Endothelial cell of umbilical vein (primary cell): Measurements from ENCODE around the gene CRHR1. TPM values are rescaled to one million over a fixed set of nuclear protein-coding genes. Genes with fewer than 3 reads are reported as not detected.

ENCODE experiments used
- BruUV-seq: library from RNA; stranded (reverse); fragments of 400-500 nt; replicated peaks from 2 replicates; lab custom pipeline; 2021; lab: Mats Ljungman, UMichigan
- CTCF ChIA-PET: fragments of 300-600, 350-600 bp; sonication (Branson Sonifier 250); formaldehyde crosslinking; loops from one replicate; lab custom pipeline; 2021; ENCODE audit warnings: antibody characterized with exemption, inconsistent platforms; lab: Charles Lee
- POLR2A ChIA-PET: fragments of 300-600, 350-600 bp; sonication (Branson Sonifier 250); formaldehyde crosslinking; loops from one replicate; lab custom pipeline; 2021; ENCODE audit warnings: antibody characterized with exemption, inconsistent platforms; lab: Charles Lee
- DNase-seq: peaks from one replicate; pipeline ENCODE4 v3.0.0-alpha.2; 2011; ENCODE audit warnings: low read depth, low spot score
- FAIRE-seq: peaks from 2 replicates; lab custom pipeline; 2011; peaks lifted over from hg19 to GRCh38; lab: Jason Lieb, UNC
- H2AFZ ChIP-seq: 2 replicates; pipeline ENCODE4 v1.6.0; 2012; ENCODE audit warnings: low read depth, low read length, control low read depth, inconsistent platforms
- H3K27ac ChIP-seq: 2 replicates; pipeline ENCODE4 v1.5.1; 2011; ENCODE audit warnings: low read depth, mild to moderate bottlenecking, control low read depth, low read length, moderate library complexity; ENCODE audit not compliant: insufficient read depth
- H3K27me3 ChIP-seq, 2 experiments: 2 replicates each; pipeline versions ENCODE4 v1.6.0 to v1.6.1; 2011; ENCODE audit warnings: low read length in 2 of 2, mixed read lengths in 1 of 2; ENCODE audit not compliant: control insufficient read depth in 2 of 2, insufficient read depth in 2 of 2
- H3K36me3 ChIP-seq, 2 experiments: 2 replicates in 1 of 2; 3 replicates in 1 of 2; pipeline ENCODE4 v1.5.1; 2011; ENCODE audit warnings: low read length in 2 of 2, mild to moderate bottlenecking in 1 of 2, moderate library complexity in 1 of 2; ENCODE audit not compliant: control insufficient read depth in 2 of 2, insufficient read depth in 2 of 2; ENCODE audit errors: extremely low read depth in 1 of 2
- H3K4me1 ChIP-seq: 3 replicates; pipeline ENCODE4 v1.5.1; 2011; ENCODE audit warnings: mild to moderate bottlenecking, low read length; ENCODE audit not compliant: control insufficient read depth, insufficient read depth; ENCODE audit errors: extremely low read depth
- H3K4me2 ChIP-seq: 2 replicates; pipeline ENCODE4 v1.6.1; 2011; ENCODE audit warnings: low read length, control low read depth, mixed read lengths; ENCODE audit not compliant: insufficient read depth
- H3K4me3 ChIP-seq, 3 experiments: fragments of 200-600 bp in 1 of 3; sonication (generic), shearing (Covaris generic) in 1 of 3; replicated peaks in 1 of 3; 2 replicates each; pipeline ENCODE4 v1.5.1; 2011 to 2016; ENCODE audit warnings: control low read depth in 3 of 3, low read length in 3 of 3, mild to moderate bottlenecking in 2 of 3, inconsistent platforms in 1 of 3, low read depth in 1 of 3, moderate library complexity in 1 of 3; ENCODE audit not compliant: insufficient read depth in 1 of 3
- H3K79me2 ChIP-seq: 2 replicates; pipeline ENCODE4 v1.6.0; 2012; ENCODE audit warnings: low read length, inconsistent platforms; ENCODE audit not compliant: control insufficient read depth, insufficient read depth
- H3K9ac ChIP-seq: replicated peaks from 2 replicates; pipeline ENCODE3; 2011; ENCODE audit warnings: low read length, control low read depth; ENCODE audit not compliant: insufficient read depth; ENCODE audit errors: extremely low read depth
- H3K9me1 ChIP-seq: replicated peaks from 3 replicates; pipeline ENCODE4 v1.6.0; 2011; ENCODE audit warnings: mild to moderate bottlenecking, low read length; ENCODE audit not compliant: control insufficient read depth, insufficient read depth; ENCODE audit errors: extremely low read depth
- H3K9me3 ChIP-seq: replicated peaks from 2 replicates; pipeline ENCODE4 v1.5.1; 2012; ENCODE audit warnings: low read length, inconsistent platforms; ENCODE audit not compliant: control insufficient read depth, insufficient read depth
- H4K20me1 ChIP-seq: replicated peaks from 2 replicates; pipeline ENCODE3; 2011; ENCODE audit warnings: mild to moderate bottlenecking, low read length; ENCODE audit not compliant: control insufficient read depth, insufficient read depth; ENCODE audit errors: extremely low read depth
- EZH2 ChIP-seq: IDR thresholded peaks from 2 replicates; pipeline ENCODE4 v1.6.1; 2012; ENCODE audit warnings: borderline replicate concordance, low read depth, mild to moderate bottlenecking, moderate library complexity, low read length, inconsistent platforms; ENCODE audit not compliant: severe bottlenecking
- GATA2 ChIP-seq: IDR thresholded peaks from 2 replicates; pipeline ENCODE4 v1.7.0; 2011; ENCODE audit warnings: low read depth, mild to moderate bottlenecking, moderate library complexity, mixed read lengths, low read length; ENCODE audit not compliant: insufficient read length, insufficient read depth
- JUN ChIP-seq: IDR thresholded peaks from 2 replicates; pipeline ENCODE4 v1.6.1; 2011; ENCODE audit warnings: borderline replicate concordance, low read depth; ENCODE audit not compliant: insufficient read length, insufficient read depth
- POLR2A ChIP-seq: IDR thresholded peaks from 2 replicates; pipeline ENCODE4 v1.6.1; 2012; ENCODE audit warnings: low read depth, mild to moderate bottlenecking, control low read depth, low read length
- POLR2AphosphoS5 ChIP-seq: IDR thresholded peaks from 2 replicates; pipeline ENCODE4 v1.6.1; 2012; ENCODE audit warnings: low read depth, mild to moderate bottlenecking, control low read depth, low read length, moderate library complexity; ENCODE audit not compliant: insufficient read depth
- dilution Hi-C: fragments of 300-500 bp; cut with MboI; formaldehyde crosslinking; loops from one replicate; pipeline ENCODE4 v1.15.0; 2019; ENCODE audit warnings: low sequenced_read_pairs; ENCODE audit not compliant: extremely low pct_ligation_motif_present
- intact Hi-C: fragments of 100-400 bp; cut with micrococcal nuclease; formaldehyde crosslinking; loops from one replicate; pipeline ENCODE4 v1.10.0; 2022
- polyA plus RNA-seq, 4 experiments: library from polyadenylated mRNA; depleted of rRNA in 3 of 4; stranded (reverse) in 3 of 4; unstranded in 1 of 4; fragments of >200 nt; gene quantifications; 2 replicates each; pipeline versions ENCODE4 v1.2.1 to v1.2.3, GENCODE V29; 2011 to 2012; ENCODE audit warnings: missing spikeins in 1 of 4
- total RNA-seq: library from RNA; stranded (reverse); gene quantifications from 2 replicates; pipeline ENCODE4 v1.2.3, GENCODE V29; 2021
- TF ChIP-seq, protein P1 (sequence below): IDR thresholded peaks from 2 replicates; pipeline ENCODE4 v1.6.1; 2011; ENCODE audit not compliant: insufficient read depth, insufficient read length

The CRHR1 gene
- total and polyA plus RNA-seq, 2 donors (not counting 3 experiments of a cell fraction or from before 2014, with no cell fraction given): not detected

GRCh38 chr17:45823598-45823997 is 39.5 kb downstream of the CRHR1 start:
- FAIRE-seq (no peak), DNase-seq (no peak)
- Histone ChIP-seq H4K20me1 (no peaks in the 10 kb centered on the region), H3K9me3 (no peaks in the 10 kb centered on the region), H3K9me1 (no peaks in the 10 kb centered on the region), H3K4me3 (no peak overlapping the region), H3K9ac (no peak overlapping the region), H3K27ac (no peak overlapping the region), H3K4me1 (no peaks in the 10 kb centered on the region), H3K27me3 (no peaks in the 10 kb centered on the region), H2AFZ (no peak overlapping the region), H3K4me2 (no peak overlapping the region), H3K36me3 (no peaks in the 10 kb centered on the region), H3K79me2 (no peaks in the 10 kb centered on the region)
- intact Hi-C loops (no loop called here), dilution Hi-C loops (no loop called here)
- BruUV-seq: no TSS peak
- CTCF ChIA-PET: interaction anchor here (1.6 to 2.0 kb wide), 2 partner anchors 8 to 184 kb away, joined by 6 to 9 read pairs; no protein-coding TSS in a partner anchor
- no peak for TF ChIP-seq POLR2A
- TF ChIP-seq, protein P1, sequence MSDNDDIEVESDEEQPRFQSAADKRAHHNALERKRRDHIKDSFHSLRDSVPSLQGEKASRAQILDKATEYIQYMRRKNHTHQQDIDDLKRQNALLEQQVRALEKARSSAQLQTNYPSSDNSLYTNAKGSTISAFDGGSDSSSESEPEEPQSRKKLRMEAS: no peak
- TF ChIP-seq GATA2: no peak
- TF ChIP-seq POLR2AphosphoS5: no peak
- POLR2A ChIA-PET: no interaction called here

- no peak overlapping the region for H3K9ac ChIP-seq
- no peak overlapping the region for H3K4me2 ChIP-seq
- H2AFZ ChIP-seq: no peak overlapping the region
- dilution Hi-C loops (no loop called here), intact Hi-C loops (no loop called here)
- H3K4me1 ChIP-seq: no peaks in the 10 kb centered on the region
- H3K27me3 ChIP-seq: no peaks in the 10 kb centered on the region
- BruUV-seq: no TSS peak
- no peak overlapping the region for H3K4me3 ChIP-seq
- no peaks in the 10 kb centered on the region for H3K9me3 ChIP-seq
- no peaks in the 10 kb centered on the region for H3K79me2 ChIP-seq
- DNase-seq: no peak
- H3K27ac ChIP-seq: no peak overlapping the region
- POLR2A ChIA-PET: no interaction called here
- TF ChIP-seq EZH2 (no peak), JUN (no peak)
- H3K9me1 ChIP-seq: no peaks in the 10 kb centered on the region
- CTCF ChIA-PET: no interaction called here
- no peaks in the 10 kb centered on the region for H4K20me1 ChIP-seq
- FAIRE-seq: no peak
- H3K36me3 ChIP-seq: no peaks in the 10 kb centered on the region
Observed at GRCh38 chr17:45824475-45824874, 40.4 kb downstream of the CRHR1 start.
